K562 (cell line): ENCODE results near the gene GALNT9. TPM values are rescaled to one million over a fixed set of nuclear protein-coding genes. Genes with fewer than 3 reads are reported as not detected.

ENCODE experiments used
- AFF4 ChIP-seq: sonication (generic); formaldehyde crosslinking; IDR thresholded peaks from 2 replicates; pipeline ENCODE4 v1.8.0; 2023; ENCODE audit warnings: mild to moderate bottlenecking, missing genetic modification reagents
- ELF1 ChIP-seq: fragments of 200-800 bp; sonication (Bioruptor generic); IDR thresholded peaks from 2 replicates; pipeline ENCODE4 v1.6.1; 2016; ENCODE audit warnings: missing genetic modification characterization, missing compliant biosample characterization
- PKNOX1 ChIP-seq: fragments of 450-650 bp; IDR thresholded peaks from 2 replicates; pipeline ENCODE4 v1.6.1; 2016
- TAF9B ChIP-seq: fragments of 450-650 bp; IDR thresholded peaks from 2 replicates; pipeline ENCODE4 v1.6.1; 2018; ENCODE audit warnings: mild to moderate bottlenecking; ENCODE audit not compliant: partially characterized antibody
- TBP ChIP-seq: optimal IDR thresholded peaks from 2 replicates; pipeline ENCODE3; 2011; ENCODE audit warnings: low read depth, low read length, improper control_type of control experiment
- polyA plus RNA-seq, 8 experiments: library from polyadenylated mRNA; depleted of rRNA in 4 of 8; stranded (reverse) in 5 of 8; unstranded in 3 of 8; fragments of >200 nt; fragmentation: Nextera tagmentation in 2 of 8; fragmentation: Illumina TruSeq in 1 of 8; extraction: Ambion mirVana in 2 of 8; extraction: Trizol in 1 of 8; gene quantifications; 2 replicates each; pipeline versions ENCODE4 v1.2.1 to v1.2.3, GENCODE V29; 2011 to 2014; ENCODE audit warnings: inconsistent platforms in 1 of 8, missing spikeins in 1 of 8
- total RNA-seq, 7 experiments: library from RNA; depleted of rRNA in 6 of 7; stranded (reverse); fragments of >200 nt in 6 of 7; fragmentation: Illumina TruSeq in 2 of 7; extraction: Trizol in 2 of 7; gene quantifications; 2 replicates each; pipeline versions ENCODE4 v1.2.1 to v1.2.3, GENCODE V29; 2011 to 2021; ENCODE audit warnings: low replicate concordance in 1 of 7

GALNT9 gene
- total and polyA plus RNA-seq, 9 of the 15 experiments (the other 6 are each of a cell fraction or from before 2014, with no cell fraction given) = not detected

- TF ChIP-seq TAF9B (no peak), PKNOX1 (no peak), ELF1 (tag) (no peak), AFF4 (CRISPR knock-in tag) (no peak), TBP (no peak)
These were observed 44.3 kb downstream of the GALNT9 start (continued) for GRCh38 chr12:132284827-132285741.
